GM10847 (cell line): ENCODE measurements around the gene GPD2.

Source experiments
- POLR2A ChIP-seq: IDR thresholded peaks from 2 replicates; pipeline ENCODE4 v1.6.1; 2011; ENCODE audit not compliant: insufficient read length; ENCODE audit errors: extremely low read depth

GPD2 gene

DNA sequence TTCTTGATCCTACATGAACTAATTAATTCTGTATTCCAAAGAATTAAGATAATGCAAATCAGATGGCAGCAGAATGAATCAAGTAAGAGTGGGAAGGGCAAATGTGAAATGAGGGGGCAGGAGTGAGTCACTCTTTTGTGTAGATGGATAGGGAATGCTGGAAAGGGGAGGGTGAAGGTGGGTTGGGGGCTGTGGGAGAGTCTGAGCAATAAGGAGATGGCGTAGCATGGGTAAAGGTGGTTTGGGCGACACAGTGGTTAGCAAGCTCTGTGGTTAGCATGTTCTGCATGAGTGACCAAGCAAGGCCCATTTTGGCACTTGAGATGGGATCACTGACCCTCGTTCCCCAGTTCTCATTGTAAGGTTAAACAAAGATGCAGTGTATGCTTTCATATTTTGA lies 20.4 kb downstream of the GPD2 start:
- no peak for TF ChIP-seq POLR2A

DNA sequence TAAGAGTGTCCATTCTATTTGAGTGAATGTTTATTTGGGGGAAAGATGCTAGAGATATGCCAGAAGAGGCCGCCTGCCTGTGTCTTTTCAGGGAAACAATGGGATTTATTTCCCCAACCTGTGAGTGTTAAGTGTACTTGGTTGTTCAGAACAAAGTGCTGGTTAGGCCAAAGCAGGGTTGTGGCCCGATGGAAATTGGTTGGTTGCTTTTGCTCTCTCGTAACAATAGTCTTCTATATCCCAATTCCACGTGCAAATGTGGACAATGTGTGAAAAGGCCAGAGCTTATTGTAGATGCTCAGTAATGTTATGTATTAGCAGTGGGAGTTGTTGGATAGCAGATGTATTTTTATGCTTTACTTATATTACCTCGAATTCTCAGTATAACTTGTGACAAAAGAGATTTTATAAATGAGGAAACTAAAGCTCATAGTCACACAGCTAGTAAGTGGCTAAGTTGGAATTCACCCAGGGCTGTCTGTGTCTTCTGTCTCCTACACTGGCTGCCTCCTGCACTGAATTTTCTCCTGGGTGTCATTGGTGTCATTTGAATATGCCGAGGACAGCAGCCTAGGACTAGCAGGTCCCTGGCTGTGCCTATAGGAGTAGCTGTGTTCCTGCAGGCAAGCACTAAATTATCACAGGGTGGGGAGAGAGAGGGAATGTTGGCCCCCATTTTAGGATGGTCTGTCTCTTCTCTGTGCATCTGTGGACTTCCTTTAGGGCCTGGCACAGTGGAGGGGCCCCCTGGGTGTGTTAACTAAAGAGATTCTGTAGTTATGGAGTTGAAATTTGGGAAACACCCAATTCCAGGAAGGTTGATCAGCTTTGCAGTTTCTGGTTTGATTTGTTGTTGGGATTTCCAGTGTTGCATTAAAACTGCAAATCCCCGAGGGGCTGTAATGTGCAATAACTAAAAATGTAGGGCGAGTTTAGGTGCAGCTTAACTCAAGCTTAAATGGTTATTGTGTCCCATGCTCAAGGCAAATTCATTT lies 21.6 kb downstream of the GPD2 start:
- no peak for TF ChIP-seq POLR2A

DNA sequence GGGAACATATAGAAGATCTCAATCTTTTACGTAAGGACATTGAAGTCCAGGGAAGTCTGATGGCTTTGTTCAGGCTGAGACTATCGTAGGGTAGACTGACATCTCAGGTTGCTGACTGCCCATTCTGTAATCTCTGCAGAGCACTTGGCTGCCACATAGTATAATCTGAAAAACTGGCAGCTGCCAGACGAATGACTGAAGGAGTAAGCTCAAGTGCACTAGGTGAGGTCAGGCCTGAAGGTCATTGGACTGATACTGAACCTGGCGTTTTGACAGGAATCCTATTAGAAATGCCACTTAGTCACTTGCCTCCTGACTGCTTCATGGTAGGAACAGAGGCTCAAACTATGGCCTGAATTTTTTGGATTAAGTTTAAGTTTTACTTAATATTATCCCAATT lies 23.5 kb downstream of the GPD2 start:
- no peak for TF ChIP-seq POLR2A

DNA sequence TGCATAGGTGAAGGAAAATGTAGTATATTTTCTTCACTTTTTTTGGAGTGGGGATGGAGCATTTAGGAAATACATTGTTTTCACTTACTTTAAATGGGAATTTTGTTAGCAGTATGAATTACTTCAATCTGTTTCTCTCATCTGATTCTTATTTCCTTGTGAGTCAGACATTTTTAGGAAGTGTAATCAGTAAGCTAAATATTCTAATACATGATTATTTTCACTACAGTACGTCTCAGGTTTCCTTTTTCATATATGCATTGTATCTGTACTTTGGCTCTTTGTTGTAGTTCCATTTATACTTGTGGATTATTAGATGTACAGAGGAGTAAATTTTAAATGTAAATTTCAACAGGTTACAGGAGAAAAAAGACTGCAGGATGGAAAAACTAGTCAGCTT lies 27.9 kb downstream of the GPD2 start:
- TF ChIP-seq POLR2A = no peak

DNA sequence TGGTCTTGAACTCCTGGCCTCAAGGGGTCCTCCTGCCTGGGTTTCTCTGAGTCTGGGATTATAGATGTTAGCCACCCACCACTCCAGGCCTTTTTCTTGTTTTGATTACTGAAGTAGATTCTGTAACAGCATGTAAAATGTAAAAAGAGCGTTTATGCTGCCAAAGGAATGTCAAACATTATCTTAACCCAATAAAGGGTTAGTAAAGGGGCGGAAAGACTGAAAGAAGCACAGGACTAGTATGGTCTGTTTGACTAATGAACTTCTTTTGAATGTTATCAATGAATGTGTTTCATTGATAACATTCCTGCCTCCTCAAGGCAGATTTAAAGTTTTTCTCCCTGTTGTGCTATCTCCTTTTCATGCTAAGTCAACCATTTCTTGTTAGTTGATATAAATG lies 29.4 kb downstream of the GPD2 start:
- no peak for TF ChIP-seq POLR2A

DNA sequence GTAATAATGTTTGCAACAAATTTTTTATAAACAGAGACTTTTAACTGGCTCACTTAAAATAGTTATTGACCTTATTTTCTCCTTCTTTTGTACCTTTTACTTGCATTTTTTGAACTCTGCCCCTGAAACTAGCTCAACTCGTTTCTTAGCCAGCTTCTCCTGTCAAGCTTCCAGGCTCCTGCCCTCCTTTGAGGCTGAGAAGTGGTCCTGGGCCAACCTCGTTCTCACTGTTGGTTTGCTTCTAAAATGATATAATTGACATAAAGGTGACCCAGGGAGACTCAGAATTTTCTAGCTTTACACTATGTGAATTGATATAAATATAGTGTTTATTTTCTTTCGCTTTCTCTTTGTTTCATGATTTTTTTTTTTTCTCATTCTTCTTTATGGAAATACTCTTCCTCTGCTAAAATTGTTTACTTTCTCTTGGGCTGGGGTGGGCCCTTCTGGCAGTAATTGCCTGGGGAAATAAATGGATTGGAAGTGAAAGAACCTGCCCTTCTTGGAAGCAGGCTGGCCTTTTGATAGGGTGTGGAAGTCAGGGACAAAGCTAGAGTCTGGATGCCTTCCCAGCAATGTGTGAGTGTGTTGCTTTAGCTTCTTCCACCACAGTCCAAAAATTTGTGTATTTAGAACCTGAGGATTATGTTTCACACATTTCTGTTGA lies 30.7 kb downstream of the GPD2 start:
- TF ChIP-seq POLR2A = no peak

DNA sequence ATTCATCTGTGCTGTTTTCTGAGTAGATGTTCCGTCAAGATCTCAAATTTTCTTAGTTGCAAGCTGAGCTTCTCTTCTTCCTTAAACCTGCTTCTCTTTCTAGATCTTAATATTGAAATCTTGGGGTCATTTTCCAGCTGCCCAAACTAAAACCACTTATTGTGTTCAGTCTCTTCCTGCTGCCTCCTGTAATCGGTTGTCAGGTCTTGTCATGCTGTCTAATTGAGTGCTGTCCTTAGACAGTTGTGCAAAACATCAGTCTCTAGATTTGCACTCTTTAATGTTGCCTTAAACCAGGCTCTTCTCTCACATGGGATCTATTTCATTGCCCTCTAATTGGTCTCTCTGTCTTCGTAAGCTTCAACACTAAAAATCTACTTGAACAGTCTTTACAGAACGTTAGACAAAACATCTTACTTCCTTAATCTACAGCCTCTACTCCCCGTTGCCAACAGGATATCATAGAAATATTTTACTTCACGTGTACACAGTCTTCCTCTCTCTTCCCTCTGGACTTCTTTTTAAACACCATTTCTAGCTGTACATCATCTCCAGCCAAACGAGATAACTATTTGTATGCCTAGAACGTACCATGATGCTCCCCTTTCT lies 34.9 kb downstream of the GPD2 start:
- TF ChIP-seq POLR2A = no peak

DNA sequence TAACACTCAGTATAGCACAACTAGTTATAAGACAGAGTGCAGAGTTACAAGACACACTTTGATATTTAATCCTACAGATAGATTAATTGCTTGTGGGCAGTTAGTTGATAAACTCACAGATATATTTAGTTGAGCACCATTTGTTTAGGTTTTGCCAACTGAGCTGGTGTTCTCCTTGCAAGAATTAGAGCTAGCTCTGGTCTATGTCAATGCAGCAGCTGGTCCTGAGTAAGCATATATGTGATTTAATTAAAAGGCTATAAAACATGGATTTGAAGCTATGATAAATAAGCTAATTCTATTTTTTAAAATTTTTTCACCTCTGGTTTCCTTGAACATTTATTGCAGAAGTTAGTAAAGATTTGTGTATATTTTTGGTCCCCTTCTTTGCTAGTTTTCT lies 35.6 kb downstream of the GPD2 start:
- no peak for TF ChIP-seq POLR2A

DNA sequence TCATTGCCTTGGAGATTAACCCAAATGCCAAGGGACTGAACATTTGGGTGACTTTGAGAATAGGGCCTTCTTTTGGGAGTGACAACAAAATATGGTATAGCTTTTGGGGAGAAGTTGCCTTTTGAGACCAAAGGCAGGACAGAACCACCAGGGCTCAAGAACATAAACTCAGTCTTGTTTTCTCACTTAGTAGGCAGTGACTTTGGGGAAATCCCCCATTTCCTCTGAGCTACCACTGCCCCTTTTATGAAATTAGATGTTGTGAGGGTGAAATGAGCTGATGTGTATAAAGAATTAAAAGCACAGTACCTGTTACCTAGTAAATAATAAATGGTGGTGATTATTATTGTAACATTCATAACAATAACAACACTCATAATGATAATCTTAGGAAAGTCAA lies 36.5 kb downstream of the GPD2 start:
- TF ChIP-seq POLR2A = no peak

DNA sequence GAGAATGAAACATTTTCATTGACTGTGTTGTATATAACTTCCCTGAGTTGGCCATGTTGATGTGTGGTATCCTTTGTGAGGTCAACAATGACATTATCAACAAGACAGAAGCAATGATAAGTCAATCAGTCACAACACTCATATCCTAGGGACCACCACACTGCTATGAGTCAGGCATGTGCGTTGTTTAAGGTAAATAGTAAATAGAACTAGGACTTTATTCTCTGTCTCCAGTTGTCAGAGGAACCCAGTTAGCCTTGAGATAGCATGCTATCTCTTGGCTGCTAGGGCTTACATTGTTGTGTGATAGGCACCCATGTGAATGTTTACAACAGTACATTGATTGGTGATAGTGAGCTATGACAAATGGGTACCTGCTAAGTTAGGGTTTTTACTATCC lies 37.3 kb downstream of the GPD2 start:
- no peak for TF ChIP-seq POLR2A

DNA sequence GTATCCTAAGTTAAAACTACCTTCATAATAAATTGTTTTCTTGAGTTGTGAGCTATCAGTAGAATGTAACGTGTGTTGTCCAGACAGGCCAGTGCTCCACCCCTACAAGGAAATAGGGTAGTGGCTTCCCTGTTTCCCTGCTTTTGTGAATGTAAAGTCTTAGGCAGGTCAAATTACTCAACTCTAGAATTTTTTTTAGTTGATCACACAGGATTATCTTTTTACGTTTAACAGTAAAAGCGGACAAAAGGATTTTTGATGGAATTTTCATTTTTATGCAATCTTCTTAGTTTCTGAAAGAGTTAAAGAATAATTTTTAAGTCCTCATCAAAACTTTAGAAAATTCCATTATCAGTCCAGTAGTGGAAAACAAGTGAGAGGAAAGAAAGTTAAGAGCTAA lies 38.2 kb downstream of the GPD2 start:
- no peak for TF ChIP-seq POLR2A

DNA sequence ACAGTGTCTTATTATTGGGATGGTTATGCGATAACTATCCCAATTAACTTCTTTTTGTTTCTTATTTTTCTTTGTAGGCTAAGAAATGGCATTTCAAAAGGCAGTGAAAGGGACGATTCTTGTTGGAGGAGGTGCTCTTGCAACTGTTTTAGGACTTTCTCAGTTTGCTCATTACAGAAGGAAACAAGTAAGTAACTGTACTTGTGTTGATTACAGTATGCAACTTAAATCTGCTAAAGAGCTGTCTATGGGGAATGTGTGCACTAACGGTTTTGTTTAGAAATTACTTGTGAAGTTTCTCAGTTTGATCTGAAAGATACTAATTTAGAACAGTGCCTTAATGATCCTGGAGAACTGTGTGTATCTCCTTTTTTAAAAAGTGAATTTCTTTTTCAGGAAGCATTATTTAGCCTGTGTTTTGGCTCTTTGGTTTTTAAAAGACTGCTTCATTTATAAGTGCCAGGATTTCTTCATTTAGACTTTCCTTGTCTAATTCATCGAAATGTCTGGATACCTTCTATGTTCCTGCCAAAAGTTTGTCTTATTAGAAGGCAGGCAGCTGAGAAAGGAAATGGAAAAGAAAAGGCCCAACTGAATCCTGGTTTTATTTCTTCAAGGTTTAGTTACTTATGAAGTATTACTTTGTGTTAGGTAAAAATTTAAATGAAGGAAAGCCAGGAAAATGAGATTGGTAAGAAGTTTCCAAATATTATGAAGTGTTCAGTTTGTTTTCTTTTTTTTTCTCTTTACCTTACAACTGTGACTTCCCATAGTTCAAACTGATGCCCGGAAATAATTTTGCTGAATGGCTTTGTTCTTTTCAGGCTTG lies 40.1 kb downstream of the GPD2 start:
- TF ChIP-seq POLR2A = no peak

DNA sequence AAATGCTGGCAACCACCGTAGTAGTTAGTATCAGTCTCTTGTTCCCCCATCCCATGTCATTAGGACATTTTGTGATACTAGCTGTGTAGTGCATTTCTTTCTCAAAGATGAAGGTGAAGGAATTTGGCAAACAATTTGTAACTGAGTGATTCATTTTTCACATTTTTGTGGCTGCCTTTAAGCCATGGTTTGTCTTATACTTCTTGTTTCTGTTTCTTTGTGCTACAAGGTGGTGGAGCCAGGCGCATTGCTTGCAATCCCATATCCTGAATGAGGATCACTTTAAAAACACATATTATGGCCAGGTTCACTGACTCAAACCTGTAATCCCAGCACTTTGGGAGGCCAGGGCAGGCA lies 40.6 kb downstream of the GPD2 start:
- TF ChIP-seq POLR2A = no peak

DNA sequence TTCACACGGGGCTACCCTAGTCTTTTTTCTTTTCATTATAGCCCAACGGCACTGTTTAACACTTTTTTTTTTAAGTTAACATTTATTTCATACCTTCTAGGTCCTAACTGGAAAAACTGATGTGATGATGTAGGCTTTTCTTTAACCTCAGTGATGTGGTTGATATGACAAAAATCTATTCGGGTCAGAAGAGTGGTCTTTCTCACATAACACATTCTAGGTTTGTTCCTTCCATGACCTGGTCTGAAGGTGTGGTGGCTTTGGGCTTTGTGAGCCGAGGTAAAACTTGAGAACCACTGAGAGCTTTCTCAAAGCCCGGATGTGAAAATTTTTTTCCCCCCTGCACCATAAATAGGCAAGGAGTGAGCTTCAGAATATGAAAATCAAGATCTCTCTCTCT lies 44.2 kb downstream of the GPD2 start:
- TF ChIP-seq POLR2A = no peak

DNA sequence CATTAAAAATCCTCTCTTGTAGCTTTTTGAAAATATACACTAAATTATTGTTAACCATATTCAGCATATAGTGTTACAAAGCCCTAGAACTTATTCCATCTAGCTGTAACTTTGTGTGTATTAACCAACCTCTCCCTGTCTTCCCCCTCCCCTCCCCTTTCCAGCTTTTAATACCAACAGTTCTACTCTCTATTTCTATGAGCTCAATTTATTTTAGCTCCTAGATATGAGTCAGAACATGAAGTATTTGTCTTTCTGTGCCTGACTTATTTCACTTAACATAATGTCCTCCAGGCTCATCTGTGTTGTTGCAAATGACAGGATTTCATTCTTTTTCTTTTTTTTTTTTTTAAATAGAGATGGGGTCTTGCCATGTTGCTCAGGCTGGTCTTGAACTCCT lies 45.1 kb downstream of the GPD2 start:
- TF ChIP-seq POLR2A = no peak

DNA sequence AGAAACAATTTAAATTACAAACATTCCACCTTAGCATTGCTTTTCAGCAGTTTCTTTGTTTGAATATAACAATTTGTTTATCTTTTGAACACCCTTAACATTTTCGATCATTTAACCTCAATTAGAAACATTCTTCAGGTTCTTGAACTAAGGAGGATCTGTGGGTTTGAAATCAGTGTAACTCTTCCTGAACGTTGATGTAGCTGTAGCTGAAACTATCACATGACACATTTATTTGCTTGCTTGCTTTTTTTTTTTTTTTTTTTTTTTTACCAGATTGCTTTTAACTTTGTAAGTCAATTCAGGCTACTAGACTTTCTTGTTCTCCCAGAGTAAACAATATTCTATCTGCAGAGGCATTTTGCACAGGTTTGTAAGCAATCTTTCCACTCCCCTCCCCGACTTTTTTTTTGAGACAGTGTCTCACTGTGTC lies 47.6 kb downstream of the GPD2 start:
- TF ChIP-seq POLR2A = no peak

DNA sequence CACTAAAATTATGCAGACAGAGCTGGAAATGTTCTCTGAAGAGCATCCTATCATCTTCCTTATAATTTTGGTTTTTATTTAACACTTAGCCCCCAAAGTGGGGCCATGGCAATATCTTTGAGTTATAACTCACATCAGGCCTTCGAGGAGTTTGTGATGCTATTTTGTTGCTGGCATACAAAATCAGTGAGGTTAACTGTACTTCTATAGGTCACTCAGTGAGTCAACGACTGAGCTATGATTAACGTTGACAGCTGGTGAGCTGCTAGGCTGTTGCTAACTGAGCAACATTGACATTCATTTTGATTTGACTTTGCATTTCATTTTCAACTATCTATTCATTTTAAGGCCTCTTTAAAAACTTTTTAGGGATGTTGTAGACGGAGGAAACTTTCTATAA lies 50.0 kb downstream of the GPD2 start:
- no peak for TF ChIP-seq POLR2A
